ENCODE results near the gene FBXL16.

GRCh38 chr16:732936-733335, 27.3 kb upstream of the FBXL16 start:
- TF ChIP-seq CTCF (IDR thresholded peaks at IDR 0.05; ENCODE audit: insufficient read depth, low read length) (no peak), GABPA (IDR thresholded peaks at IDR 0.05; ENCODE audit: low read depth) (no peak)

All from HL-60 (cell line).